Gastroesophageal sphincter (tissue), 3 donors: ENCODE data around the gene CSNK1G2.

Experiments
- EP300 ChIP-seq: sonication (generic); formaldehyde crosslinking; IDR thresholded peaks from one replicate; pipeline ENCODE4 v1.6.1; 2017; ENCODE audit warnings: antibody characterized with exemption, mild to moderate bottlenecking
- TF ChIP-seq, protein P1 (sequence below), 4 experiments: fragments of 200-600 bp in 2 of 4; fragments of 450-650 bp in 2 of 4; sonication (generic) in 1 of 4; IDR thresholded peaks; one replicate each; pipeline ENCODE4 v1.5.1; 2017 to 2019; ENCODE audit warnings: antibody characterized with exemption in 4 of 4, mild to moderate bottlenecking in 2 of 4, moderate library complexity in 2 of 4

DNA sequence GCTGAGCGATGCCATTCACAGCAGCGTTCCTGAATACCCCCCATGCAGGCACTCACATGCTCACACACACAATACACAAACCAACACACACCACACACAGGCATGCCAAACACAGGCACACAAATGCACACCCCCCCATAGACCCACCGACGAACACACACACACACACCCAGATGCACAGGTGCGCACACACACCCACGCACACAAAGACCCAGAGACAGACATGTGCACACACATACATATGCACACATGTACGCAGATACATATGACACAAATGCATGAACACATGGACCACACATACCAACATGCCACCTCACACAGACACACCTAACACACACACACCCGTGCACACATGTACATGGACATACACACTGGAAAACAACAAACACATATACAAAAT lies 7.0 kb upstream of the CSNK1G2 start:
- TF ChIP-seq, protein P1, sequence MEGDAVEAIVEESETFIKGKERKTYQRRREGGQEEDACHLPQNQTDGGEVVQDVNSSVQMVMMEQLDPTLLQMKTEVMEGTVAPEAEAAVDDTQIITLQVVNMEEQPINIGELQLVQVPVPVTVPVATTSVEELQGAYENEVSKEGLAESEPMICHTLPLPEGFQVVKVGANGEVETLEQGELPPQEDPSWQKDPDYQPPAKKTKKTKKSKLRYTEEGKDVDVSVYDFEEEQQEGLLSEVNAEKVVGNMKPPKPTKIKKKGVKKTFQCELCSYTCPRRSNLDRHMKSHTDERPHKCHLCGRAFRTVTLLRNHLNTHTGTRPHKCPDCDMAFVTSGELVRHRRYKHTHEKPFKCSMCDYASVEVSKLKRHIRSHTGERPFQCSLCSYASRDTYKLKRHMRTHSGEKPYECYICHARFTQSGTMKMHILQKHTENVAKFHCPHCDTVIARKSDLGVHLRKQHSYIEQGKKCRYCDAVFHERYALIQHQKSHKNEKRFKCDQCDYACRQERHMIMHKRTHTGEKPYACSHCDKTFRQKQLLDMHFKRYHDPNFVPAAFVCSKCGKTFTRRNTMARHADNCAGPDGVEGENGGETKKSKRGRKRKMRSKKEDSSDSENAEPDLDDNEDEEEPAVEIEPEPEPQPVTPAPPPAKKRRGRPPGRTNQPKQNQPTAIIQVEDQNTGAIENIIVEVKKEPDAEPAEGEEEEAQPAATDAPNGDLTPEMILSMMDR (IDR thresholded peaks at IDR 0.05), result no peak
- no peak for TF ChIP-seq EP300
